Esophagus squamous epithelium (tissue), 5 donors: ENCODE data around the gene CD180. TPM values are rescaled to one million over a fixed set of nuclear protein-coding genes. Genes with fewer than 3 reads are reported as not detected.

Experiments
- DNase-seq: peaks from one replicate; lab custom pipeline; 2025; lab: John Stamatoyannopoulos, UW
- H3K27ac ChIP-seq, 4 donors: fragments of 200-600 bp; sonication (generic); one replicate each; pipeline ENCODE4 v1.5.1; 2016 to 2019; ENCODE audit warnings: mild to moderate bottlenecking in 1 of 4
- H3K27me3 ChIP-seq, 4 donors: fragments of 200-600 bp; sonication (generic); 1 replicate in 3 of 4; 2 replicates in 1 of 4; pipeline versions ENCODE4 v1.5.1 to v1.6.0; 2017 to 2021; ENCODE audit warnings: antibody characterized with exemption in 1 of 4
- H3K36me3 ChIP-seq, 3 donors: fragments of 200-600 bp; sonication (generic); one replicate each; pipeline ENCODE4 v1.5.1; 2016 to 2019
- H3K4me1 ChIP-seq, 3 donors: fragments of 200-600 bp; sonication (generic); one replicate each; pipeline ENCODE4 v1.5.1; 2017 to 2019
- H3K4me3 ChIP-seq, 4 donors: fragments of 200-600 bp; sonication (generic); 1 replicate in 3 of 4; 2 replicates in 1 of 4; pipeline ENCODE4 v1.5.1; 2016 to 2019; ENCODE audit warnings: mild to moderate bottlenecking in 2 of 4, moderate library complexity in 1 of 4
- H3K9me3 ChIP-seq, 3 donors: fragments of 200-600 bp; sonication (generic); one replicate each; pipeline ENCODE4 v1.5.1; 2016 to 2019
- CTCF ChIP-seq, 6 experiments: fragments of 450-650 bp in 4 of 6; fragments of 200-600 bp in 2 of 6; sonication (generic) in 2 of 6; IDR thresholded peaks; one replicate each; pipeline ENCODE4 v1.5.1; 2016 to 2019; ENCODE audit warnings: antibody characterized with exemption in 6 of 6, mild to moderate bottlenecking in 4 of 6, moderate library complexity in 4 of 6
- POLR2A ChIP-seq, 4 donors: fragments of 450-650 bp; IDR thresholded peaks; one replicate each; pipeline ENCODE4 v1.6.1; 2017; ENCODE audit warnings: antibody characterized with exemption in 4 of 4, mild to moderate bottlenecking in 4 of 4, moderate library complexity in 3 of 4
- WGBS, 2 donors: methylation state at CpG; one replicate each; pipeline ENCODE4 v1.1.5; 2018; 5-methylcytosine and 5-hydroxymethylcytosine counted together
- intact Hi-C: fragments of 100-400 bp; cut with DNase I; formaldehyde crosslinking; loops from one replicate; pipeline ENCODE4 v1.15.0; 2022
- total RNA-seq, 4 donors: library from RNA; depleted of rRNA; stranded (reverse); fragments of >200 nt; gene quantifications; one replicate each; pipeline ENCODE4 v1.1.0, GENCODE V29; 2016
- donor health status: DM: yes; HTN: yes; CAD: no.

CD180 gene
- total RNA-seq, 4 donors from 2014 or later: 0.13 to 1.3 (median 0.95) TPM; not detected in 1

- 57 to 74% methylated on average over 2 of the region's 2 CpGs for WGBS, 2 donors
- Histone ChIP-seq H3K4me1 (peaks cover 6 to 38% (median 13%) of the 10 kb centered on the region in 3 donors), H3K27me3 (no peaks in the 10 kb centered on the region), H3K4me3 (no peak overlapping the region), H3K9me3 (no peaks in the 10 kb centered on the region), H3K36me3 (no peaks in the 10 kb centered on the region), H3K27ac (peak overlapping the region; percentile 39 to 65 (median 52))
- no peak for TF ChIP-seq CTCF (IDR thresholded peaks at IDR 0.05)
- TF ChIP-seq POLR2A (IDR thresholded peaks at IDR 0.05): no peak
- intact Hi-C loops: loop anchor here (5.0 kb wide), 1 partner anchor 44 kb away; no protein-coding TSS in a partner anchor
- DNase-seq: no peak
These were observed 9.9 kb upstream of the CD180 start for GRCh38 chr5:67206461-67206860.

GRCh38 chr5:67205981-67206380 is 9.4 kb upstream of the CD180 start:
- H3K4me1 ChIP-seq: peaks cover 6 to 38% (median 13%) of the 10 kb centered on the region in 3 donors
- DNase-seq: no peak
- intact Hi-C loops: loop anchor here (5.0 kb wide), 1 partner anchor 44 kb away; no protein-coding TSS in a partner anchor
- 89 to 93% methylated on average over 1 of the region's 3 CpGs for WGBS, 2 donors
- TF ChIP-seq CTCF (IDR thresholded peaks at IDR 0.05): no peak
- no peak for TF ChIP-seq POLR2A (IDR thresholded peaks at IDR 0.05)
- no peaks in the 10 kb centered on the region for H3K9me3 ChIP-seq
- H3K27ac ChIP-seq: peak overlapping the region; percentile 33 to 65 (median 48)
- no peak overlapping the region for H3K4me3 ChIP-seq
- H3K27me3 ChIP-seq: no peaks in the 10 kb centered on the region
- no peaks in the 10 kb centered on the region for H3K36me3 ChIP-seq

GRCh38 chr5:67204821-67205220 is 8.2 kb upstream of the CD180 start:
- no peak for TF ChIP-seq POLR2A (IDR thresholded peaks at IDR 0.05)
- no peak for TF ChIP-seq CTCF (IDR thresholded peaks at IDR 0.05)
- no peak overlapping the region for H3K4me3 ChIP-seq
- intact Hi-C loops: loop anchor here (5.0 kb wide), 1 partner anchor 43 kb away; no protein-coding TSS in a partner anchor
- no peaks in the 10 kb centered on the region for H3K36me3 ChIP-seq
- H3K27me3 ChIP-seq: no peaks in the 10 kb centered on the region
- 72 to 83% methylated on average over 5 of the region's 5 CpGs for WGBS, 2 donors
- H3K4me1 ChIP-seq: peaks cover 6 to 38% (median 13%) of the 10 kb centered on the region in 3 donors
- no peak for DNase-seq
- peak overlapping the region in 1 of 4 donors; percentile 20 for H3K27ac ChIP-seq
- H3K9me3 ChIP-seq: no peaks in the 10 kb centered on the region

- H3K9me3 ChIP-seq: no peaks in the 10 kb centered on the region
- TF ChIP-seq CTCF (IDR thresholded peaks at IDR 0.05) (no peak), POLR2A (IDR thresholded peaks at IDR 0.05) (no peak)
- H3K27me3 ChIP-seq: no peaks in the 10 kb centered on the region
- H3K4me1 ChIP-seq: peaks cover 6 to 29% (median 13%) of the 10 kb centered on the region in 3 donors
- H3K4me3 ChIP-seq: no peak overlapping the region
- DNase-seq: no peak
- H3K27ac ChIP-seq: no peak overlapping the region
- no peaks in the 10 kb centered on the region for H3K36me3 ChIP-seq
- intact Hi-C loops: no loop called here
- 41% methylated on average over 2 of the region's 2 CpGs for WGBS, 2 donors
These were observed 7.1 kb upstream of the CD180 start for GRCh38 chr5:67203701-67204074.

GRCh38 chr5:67202828-67203227 is 6.2 kb upstream of the CD180 start:
- H3K27ac ChIP-seq: no peak overlapping the region
- no peak for TF ChIP-seq POLR2A (IDR thresholded peaks at IDR 0.05)
- no peak for TF ChIP-seq CTCF (IDR thresholded peaks at IDR 0.05)
- H3K27me3 ChIP-seq: no peaks in the 10 kb centered on the region
- no peaks in the 10 kb centered on the region for H3K36me3 ChIP-seq
- 74 to 82% methylated on average over 4 of the region's 4 CpGs for WGBS, 2 donors
- intact Hi-C loops: no loop called here
- no peaks in the 10 kb centered on the region for H3K9me3 ChIP-seq
- no peak overlapping the region for H3K4me3 ChIP-seq
- DNase-seq: no peak
- peaks cover 6 to 24% (median 12%) of the 10 kb centered on the region in 3 donors for H3K4me1 ChIP-seq
